ENCODE measurements around the gene SNX5.

GRCh38 chr20:17893445-17893844 is 75.1 kb downstream of the SNX5 start:
- TF ChIP-seq CTCF (IDR thresholded peaks at IDR 0.05) (no peak), POLR2A (IDR thresholded peaks at IDR 0.05) (no peak)

Measured in Peyer's patch (tissue), 4 donors.